ENCODE measurements around the gene TUBGCP6.
"Not testable (repeated sequence)": the region's sequence is repeated elsewhere in the genome, so short reads cannot be mapped to it uniquely, and the experiment has no call there.

Gene TUBGCP6

GRCh38 chr22:50280022-50280707 is 35.3 kb upstream of the TUBGCP6 start:
- no peak for DNase-seq

GRCh38 chr22:50278956-50279619 is 34.3 kb upstream of the TUBGCP6 start:
- no peak for DNase-seq

- no peak for DNase-seq
Observed at GRCh38 chr22:50278461-50278860, 33.6 kb upstream of the TUBGCP6 start.

GRCh38 chr22:50277761-50278160 is 32.9 kb upstream of the TUBGCP6 start:
- no peak for DNase-seq

GRCh38 chr22:50276143-50276542 is 31.3 kb upstream of the TUBGCP6 start:
- no peak for DNase-seq

- no peak for DNase-seq
Observed at GRCh38 chr22:50275181-50276055, 30.6 kb upstream of the TUBGCP6 start.

- no peak for DNase-seq
Observed at GRCh38 chr22:50274771-50275170, 29.9 kb upstream of the TUBGCP6 start.

GRCh38 chr22:50274311-50274710 is 29.5 kb upstream of the TUBGCP6 start:
- no peak for DNase-seq

GRCh38 chr22:50273781-50274180 is 29.0 kb upstream of the TUBGCP6 start:
- not testable (repeated sequence) for DNase-seq

- DNase-seq = not testable (repeated sequence)
Observed at GRCh38 chr22:50273352-50273751, 28.5 kb upstream of the TUBGCP6 start.

- DNase-seq = no peak
Observed at GRCh38 chr22:50272044-50272802, 27.4 kb upstream of the TUBGCP6 start.

- DNase-seq = no peak
Observed at GRCh38 chr22:50271519-50271970, 26.7 kb upstream of the TUBGCP6 start.

GRCh38 chr22:50270666-50271394 is 26.0 kb upstream of the TUBGCP6 start:
- no peak for DNase-seq

GRCh38 chr22:50269970-50270665 is 25.3 kb upstream of the TUBGCP6 start, which contains the start of gene MAPK11:
MAPK11 (minus strand) TSS chr22:50270380; CDS start chr22:50270292, 88 bp downstream.
- no peak for DNase-seq

- DNase-seq = no peak
Observed at GRCh38 chr22:50269573-50269969, 24.7 kb upstream of the TUBGCP6 start.

- no peak for DNase-seq
Observed at GRCh38 chr22:50268655-50269113, 23.9 kb upstream of the TUBGCP6 start.

- DNase-seq = no peak
Observed at GRCh38 chr22:50267591-50268390, 23.0 kb upstream of the TUBGCP6 start.

- DNase-seq = no peak
Observed at GRCh38 chr22:50266994-50267393, 22.2 kb upstream of the TUBGCP6 start.

- no peak for DNase-seq
Observed at GRCh38 chr22:50264946-50265669, 20.3 kb upstream of the TUBGCP6 start.
